ENCODE results near the gene TACR2. TPM values are rescaled to one million over a fixed set of nuclear protein-coding genes. Genes with fewer than 3 reads are reported as not detected.

Gene TACR2
- polyA plus RNA-seq, 2 of the 4 experiments (the other 2 are of a cell fraction), result 0.09 to 0.16 TPM

- H3K4me2 ChIP-seq, result no peak overlapping the region
- TF ChIP-seq HOXA7 (CRISPR knock-in tag; IDR thresholded peaks at IDR 0.05) (no peak), HOXB5 (CRISPR knock-in tag; IDR thresholded peaks at IDR 0.05) (no peak), PBX3 (IDR thresholded peaks at IDR 0.05) (no peak), RCOR1 (IDR thresholded peaks at IDR 0.05; ENCODE audit: low read depth, low read length) (no peak), EHF (CRISPR knock-in tag; IDR thresholded peaks at IDR 0.05) (no peak), PHF8 (IDR thresholded peaks at IDR 0.05; ENCODE audit: borderline replicate concordance, low read depth) (no peak), SREBF2 (IDR thresholded peaks at IDR 0.05) (no peak), JUNB (IDR thresholded peaks at IDR 0.05) (no peak), SMC3 (IDR thresholded peaks at IDR 0.05) (no peak), BHLHE40 (IDR thresholded peaks at IDR 0.05; ENCODE audit: low read depth, low read length) (no peak), CTCF (IDR thresholded peaks at IDR 0.05) (no peak), JUN (IDR thresholded peaks at IDR 0.05) (no peak), MAZ (IDR thresholded peaks at IDR 0.05; ENCODE audit: borderline replicate concordance, low read depth, low read length) (no peak), E2F6 (IDR thresholded peaks at IDR 0.05; ENCODE audit: borderline replicate concordance, low read depth) (no peak), POLR2AphosphoS2 (conservative IDR thresholded peaks at IDR 0.05; ENCODE audit: low read length) (no peak)
- POLR2A ChIA-PET, result no interaction called here
- no peak overlapping the region for H3K4me3 ChIP-seq
- 89% methylated on average over 9 of the region's 11 CpGs for WGBS (ENCODE audit: missing lambda C conversion rate)
- no peaks in the 10 kb centered on the region; the same call in 2 of the 3 replicates for H3K4me1 ChIP-seq
- FAIRE-seq, result no peak
- no peak overlapping the region for H3K27ac ChIP-seq
- CTCF ChIA-PET, result interaction anchor here (0.6 to 21.3 kb wide), 5 partner anchors 8 to 163 kb away, joined by 3 to 424 read pairs (median 6); no protein-coding TSS in a partner anchor
- no peak for ATAC-seq
- no peak for DNase-seq (ENCODE audit: low read depth in 1 of 2, low spot score in 1 of 2)
- no peaks in the 10 kb centered on the region for H3K9me3 ChIP-seq
Measured at GRCh38 chr10:69401416-69401815, 15.3 kb downstream of the TACR2 start.

GRCh38 chr10:69400936-69401335, 15.8 kb downstream of the TACR2 start:
- DNase-seq (ENCODE audit: low read depth in 1 of 2, low spot score in 1 of 2), result no peak
- no peak for TF ChIP-seq RCOR1 (IDR thresholded peaks at IDR 0.05; ENCODE audit: low read depth, low read length)
- no peak for TF ChIP-seq USF2 (IDR thresholded peaks at IDR 0.05)
- TF ChIP-seq HOXB5 (CRISPR knock-in tag; IDR thresholded peaks at IDR 0.05), result no peak
- no peak for TF ChIP-seq RFX5 (IDR thresholded peaks at IDR 0.05)
- TF ChIP-seq CBX2 (IDR thresholded peaks at IDR 0.05; ENCODE audit: borderline replicate concordance, low read depth), result no peak
- no peak for TF ChIP-seq MYC (IDR thresholded peaks at IDR 0.05; ENCODE audit: borderline replicate concordance, low read length)
- H3K27ac ChIP-seq, result no peak overlapping the region
- no peak for ATAC-seq
- no peak for FAIRE-seq
- no peak overlapping the region for H3K4me3 ChIP-seq
- H3K4me2 ChIP-seq, result no peak overlapping the region
- no peaks in the 10 kb centered on the region for H3K4me1 ChIP-seq
- ChIA-PET CTCF (interaction anchor here (1.2 to 21.3 kb wide), 4 partner anchors 7 to 163 kb away, joined by 4 to 424 read pairs (median 15); no protein-coding TSS in a partner anchor), POLR2A (no interaction called here)
- no peaks in the 10 kb centered on the region for H3K9me3 ChIP-seq
- 92% methylated on average over 23 of the region's 23 CpGs for WGBS (ENCODE audit: missing lambda C conversion rate)

GRCh38 chr10:69398466-69398865, 18.3 kb downstream of the TACR2 start:
- ATAC-seq, result peak in 1 of 2 experiments; percentile 11; a peak in 2 of 6 replicates
- no peak overlapping the region for H3K27ac ChIP-seq
- TF ChIP-seq SMC3 (IDR thresholded peaks at IDR 0.05), result no peak
- DNase-seq (ENCODE audit: low read depth in 1 of 2, low spot score in 1 of 2), result no peak
- POLR2A ChIA-PET, result no interaction called here
- H3K4me1 ChIP-seq, result no peaks in the 10 kb centered on the region
- no peak overlapping the region for H3K4me2 ChIP-seq
- CTCF ChIA-PET, result interaction anchor here (1.0 to 21.3 kb wide), 8 partner anchors 9 to 240 kb away, joined by 3 to 424 read pairs (median 4); partner anchors contain the start of gene HKDC1
- H3K9me3 ChIP-seq, result no peaks in the 10 kb centered on the region
- no peak overlapping the region for H3K4me3 ChIP-seq
- 88% methylated on average over 16 of the region's 16 CpGs for WGBS (ENCODE audit: missing lambda C conversion rate)
- FAIRE-seq, result no peak
